ENCODE data around the gene OARD1.

The OARD1 gene

GRCh38 chr6:41051873-41052272 lies 20.3 kb downstream of the OARD1 start:
- H3K4me1 ChIP-seq (ENCODE audit: low read length) = peaks cover 22% of the 10 kb centered on the region
- no peak overlapping the region for H3K9ac ChIP-seq (ENCODE audit: low read length)
- H3F3A ChIP-seq (ENCODE audit: insufficient read depth, low read length) = no peaks in the 10 kb centered on the region
- H3K36me3 ChIP-seq (replicated peaks; ENCODE audit: insufficient read depth, low read length) = no peaks in the 10 kb centered on the region
- no peak overlapping the region for H2AFZ ChIP-seq (ENCODE audit: low read length)
- TF ChIP-seq EZH2phosphoT487 (IDR thresholded peaks at IDR 0.05; ENCODE audit: low read length) (no peak), EZH2 (optimal IDR thresholded peaks at IDR 0.05; ENCODE audit: low read depth, low read length) (no peak), CTCF (IDR thresholded peaks at IDR 0.05; ENCODE audit: low read length) (no peak)
- H3K4me2 ChIP-seq (ENCODE audit: low read depth, low read length) = no peak overlapping the region
- no peaks in the 10 kb centered on the region for H3K9me2 ChIP-seq (replicated peaks; ENCODE audit: insufficient read depth, low read length)
- no peak overlapping the region for H3K27ac ChIP-seq (ENCODE audit: low read length)
- no peak for DNase-seq
- no peak overlapping the region for H3K4me3 ChIP-seq (ENCODE audit: low read length)
- no peaks in the 10 kb centered on the region for H3K79me2 ChIP-seq (ENCODE audit: low read length)
- no peaks in the 10 kb centered on the region for H3K27me3 ChIP-seq (replicated peaks; ENCODE audit: insufficient read depth, low read length)
- no peaks in the 10 kb centered on the region for H4K20me1 ChIP-seq (ENCODE audit: insufficient read depth, low read length)
- H3K9me3 ChIP-seq (replicated peaks; ENCODE audit: insufficient read depth, low read length) = no peaks in the 10 kb centered on the region

- Histone ChIP-seq H3K79me2 (ENCODE audit: low read length) (no peaks in the 10 kb centered on the region), H3K36me3 (replicated peaks; ENCODE audit: insufficient read depth, low read length) (no peaks in the 10 kb centered on the region), H3K4me2 (ENCODE audit: low read depth, low read length) (no peak overlapping the region), H4K20me1 (ENCODE audit: insufficient read depth, low read length) (no peaks in the 10 kb centered on the region), H3K9ac (ENCODE audit: low read length) (no peak overlapping the region), H3K27me3 (replicated peaks; ENCODE audit: insufficient read depth, low read length) (no peaks in the 10 kb centered on the region), H3K27ac (ENCODE audit: low read length) (no peak overlapping the region), H3K4me1 (ENCODE audit: low read length) (peaks cover 18% of the 10 kb centered on the region), H2AFZ (ENCODE audit: low read length) (no peak overlapping the region), H3K9me2 (replicated peaks; ENCODE audit: insufficient read depth, low read length) (no peaks in the 10 kb centered on the region), H3F3A (ENCODE audit: insufficient read depth, low read length) (no peaks in the 10 kb centered on the region), H3K4me3 (ENCODE audit: low read length) (no peak overlapping the region), H3K9me3 (replicated peaks; ENCODE audit: insufficient read depth, low read length) (no peaks in the 10 kb centered on the region)
- no peak for TF ChIP-seq EZH2phosphoT487 (IDR thresholded peaks at IDR 0.05; ENCODE audit: low read length)
- DNase-seq = no peak
These were observed 21.6 kb downstream of the OARD1 start for GRCh38 chr6:41050536-41050935.

GRCh38 chr6:41049955-41050354 lies 22.2 kb downstream of the OARD1 start:
- Histone ChIP-seq H4K20me1 (ENCODE audit: insufficient read depth, low read length) (no peaks in the 10 kb centered on the region), H3K9ac (ENCODE audit: low read length) (no peak overlapping the region), H3F3A (ENCODE audit: insufficient read depth, low read length) (no peaks in the 10 kb centered on the region), H3K9me3 (replicated peaks; ENCODE audit: insufficient read depth, low read length) (no peaks in the 10 kb centered on the region), H3K27me3 (replicated peaks; ENCODE audit: insufficient read depth, low read length) (no peaks in the 10 kb centered on the region), H3K4me2 (ENCODE audit: low read depth, low read length) (no peak overlapping the region), H3K9me2 (replicated peaks; ENCODE audit: insufficient read depth, low read length) (no peaks in the 10 kb centered on the region), H3K4me1 (ENCODE audit: low read length) (peaks cover 13% of the 10 kb centered on the region), H2AFZ (ENCODE audit: low read length) (no peak overlapping the region), H3K4me3 (ENCODE audit: low read length) (no peak overlapping the region), H3K79me2 (ENCODE audit: low read length) (no peaks in the 10 kb centered on the region), H3K36me3 (replicated peaks; ENCODE audit: insufficient read depth, low read length) (no peaks in the 10 kb centered on the region), H3K27ac (ENCODE audit: low read length) (no peak overlapping the region)
- DNase-seq = no peak
- TF ChIP-seq CTCF (IDR thresholded peaks at IDR 0.05; ENCODE audit: low read length) (no peak), EZH2phosphoT487 (IDR thresholded peaks at IDR 0.05; ENCODE audit: low read length) (no peak), EZH2 (optimal IDR thresholded peaks at IDR 0.05; ENCODE audit: low read depth, low read length) (no peak)

GRCh38 chr6:41049521-41049920 lies 22.6 kb downstream of the OARD1 start:
- TF ChIP-seq EZH2phosphoT487 (IDR thresholded peaks at IDR 0.05; ENCODE audit: low read length) = no peak
- TF ChIP-seq CTCF (IDR thresholded peaks at IDR 0.05; ENCODE audit: low read length) = no peak
- TF ChIP-seq EZH2 (optimal IDR thresholded peaks at IDR 0.05; ENCODE audit: low read depth, low read length) = no peak
- Histone ChIP-seq H2AFZ (ENCODE audit: low read length) (no peak overlapping the region), H3K4me3 (ENCODE audit: low read length) (no peak overlapping the region), H3K4me1 (ENCODE audit: low read length) (peaks cover 8% of the 10 kb centered on the region), H3K9me2 (replicated peaks; ENCODE audit: insufficient read depth, low read length) (no peaks in the 10 kb centered on the region), H4K20me1 (ENCODE audit: insufficient read depth, low read length) (no peaks in the 10 kb centered on the region), H3K9me3 (replicated peaks; ENCODE audit: insufficient read depth, low read length) (no peaks in the 10 kb centered on the region), H3K9ac (ENCODE audit: low read length) (no peak overlapping the region), H3F3A (ENCODE audit: insufficient read depth, low read length) (no peaks in the 10 kb centered on the region), H3K4me2 (ENCODE audit: low read depth, low read length) (no peak overlapping the region), H3K27ac (ENCODE audit: low read length) (no peak overlapping the region), H3K36me3 (replicated peaks; ENCODE audit: insufficient read depth, low read length) (no peaks in the 10 kb centered on the region), H3K79me2 (ENCODE audit: low read length) (no peaks in the 10 kb centered on the region), H3K27me3 (replicated peaks; ENCODE audit: insufficient read depth, low read length) (no peaks in the 10 kb centered on the region)
- DNase-seq = no peak

All from MM.1S (cell line).